ENCODE measurements around the gene MGAT4C. TPM values are rescaled to one million over a fixed set of nuclear protein-coding genes. Genes with fewer than 3 reads are reported as not detected.

Gene MGAT4C
- total and polyA plus RNA-seq, 2 donors (not counting 3 experiments of a cell fraction or from before 2014, with no cell fraction given), result not detected

DNA sequence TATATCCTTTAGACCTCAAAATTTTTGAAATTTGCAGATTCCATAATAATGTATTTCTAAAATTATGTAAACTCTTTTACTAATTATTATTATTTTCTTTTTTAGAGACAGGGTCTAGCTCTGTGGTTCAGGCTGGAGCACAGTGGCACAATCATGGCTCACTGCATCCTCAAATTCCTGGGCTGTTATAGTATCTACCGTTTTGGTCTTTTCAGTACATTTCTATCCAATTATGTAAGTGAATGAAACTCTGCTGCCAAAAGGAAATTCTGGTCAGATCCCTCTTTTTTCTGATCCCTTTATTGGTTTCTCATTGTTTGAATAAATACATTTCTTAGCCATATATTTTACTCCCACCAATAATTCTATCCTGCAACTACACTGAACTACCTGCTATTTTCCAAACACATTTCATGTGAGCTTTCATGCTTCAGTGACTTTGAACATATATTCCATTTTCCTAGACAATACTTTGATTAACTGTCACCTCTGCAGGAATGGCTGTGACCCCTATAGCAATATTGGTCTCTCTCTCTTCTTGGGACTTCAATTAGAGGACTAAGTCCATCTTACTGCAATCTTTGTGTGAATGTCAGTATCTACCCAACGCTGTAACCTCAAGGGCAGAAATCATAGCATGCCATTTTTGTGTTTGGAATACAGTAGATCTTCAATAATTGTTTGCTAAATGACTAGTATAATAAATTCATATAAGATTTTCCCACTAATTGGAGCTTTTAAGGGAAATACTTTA lies 198.9 kb downstream of the MGAT4C start:
- Histone ChIP-seq H2AFZ (ENCODE audit: low read depth, low read length) (no peak overlapping the region), H3K9me3 (replicated peaks; ENCODE audit: control insufficient read depth, insufficient read depth, low read length) (no peaks in the 10 kb centered on the region), H3K27ac (ENCODE audit: insufficient read depth, low read depth, low read length) (no peak overlapping the region), H4K20me1 (replicated peaks; ENCODE audit: control insufficient read depth, extremely low read depth, insufficient read depth, low read length) (no peaks in the 10 kb centered on the region), H3K79me2 (ENCODE audit: control insufficient read depth, insufficient read depth, low read length) (no peaks in the 10 kb centered on the region), H3K9ac (replicated peaks; ENCODE audit: extremely low read depth, insufficient read depth, low read length) (no peak overlapping the region), H3K9me1 (replicated peaks; ENCODE audit: control insufficient read depth, extremely low read depth, insufficient read depth, low read length) (no peaks in the 10 kb centered on the region), H3K27me3 (ENCODE audit: control insufficient read depth in 2 of 2, insufficient read depth in 2 of 2, low read length in 2 of 2) (no peaks in the 10 kb centered on the region), H3K4me3 (replicated peaks in 1 of 3; ENCODE audit: insufficient read depth in 1 of 3, low read depth in 1 of 3, low read length in 3 of 3) (no peak overlapping the region), H3K4me1 (ENCODE audit: control insufficient read depth, extremely low read depth, insufficient read depth, low read length) (no peaks in the 10 kb centered on the region), H3K36me3 (ENCODE audit: control insufficient read depth in 2 of 2, extremely low read depth in 1 of 2, insufficient read depth in 2 of 2, low read length in 2 of 2) (no peaks in the 10 kb centered on the region), H3K4me2 (ENCODE audit: insufficient read depth, low read length) (no peak overlapping the region)
- CTCF ChIA-PET, result no interaction called here
- TF ChIP-seq JUN (IDR thresholded peaks at IDR 0.05; ENCODE audit: borderline replicate concordance, insufficient read depth, insufficient read length, low read depth) (no peak), GATA2 (IDR thresholded peaks at IDR 0.05; ENCODE audit: insufficient read depth, insufficient read length, low read depth, low read length) (no peak), POLR2AphosphoS5 (IDR thresholded peaks at IDR 0.05; ENCODE audit: insufficient read depth, low read depth, low read length) (no peak), MYC (IDR thresholded peaks at IDR 0.05; ENCODE audit: low read depth, low read length) (no peak), POLR2A (IDR thresholded peaks at IDR 0.05; ENCODE audit: low read depth, low read length) (no peak), FOS (IDR thresholded peaks at IDR 0.05; ENCODE audit: borderline replicate concordance, insufficient read depth, low read length) (no peak), EZH2 (IDR thresholded peaks at IDR 0.05; ENCODE audit: borderline replicate concordance, low read depth, low read length, severe bottlenecking) (no peak)
- TF ChIP-seq, protein P1, sequence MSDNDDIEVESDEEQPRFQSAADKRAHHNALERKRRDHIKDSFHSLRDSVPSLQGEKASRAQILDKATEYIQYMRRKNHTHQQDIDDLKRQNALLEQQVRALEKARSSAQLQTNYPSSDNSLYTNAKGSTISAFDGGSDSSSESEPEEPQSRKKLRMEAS (IDR thresholded peaks at IDR 0.05; ENCODE audit: insufficient read depth, insufficient read length), result no peak
- TF ChIP-seq, protein P2, sequence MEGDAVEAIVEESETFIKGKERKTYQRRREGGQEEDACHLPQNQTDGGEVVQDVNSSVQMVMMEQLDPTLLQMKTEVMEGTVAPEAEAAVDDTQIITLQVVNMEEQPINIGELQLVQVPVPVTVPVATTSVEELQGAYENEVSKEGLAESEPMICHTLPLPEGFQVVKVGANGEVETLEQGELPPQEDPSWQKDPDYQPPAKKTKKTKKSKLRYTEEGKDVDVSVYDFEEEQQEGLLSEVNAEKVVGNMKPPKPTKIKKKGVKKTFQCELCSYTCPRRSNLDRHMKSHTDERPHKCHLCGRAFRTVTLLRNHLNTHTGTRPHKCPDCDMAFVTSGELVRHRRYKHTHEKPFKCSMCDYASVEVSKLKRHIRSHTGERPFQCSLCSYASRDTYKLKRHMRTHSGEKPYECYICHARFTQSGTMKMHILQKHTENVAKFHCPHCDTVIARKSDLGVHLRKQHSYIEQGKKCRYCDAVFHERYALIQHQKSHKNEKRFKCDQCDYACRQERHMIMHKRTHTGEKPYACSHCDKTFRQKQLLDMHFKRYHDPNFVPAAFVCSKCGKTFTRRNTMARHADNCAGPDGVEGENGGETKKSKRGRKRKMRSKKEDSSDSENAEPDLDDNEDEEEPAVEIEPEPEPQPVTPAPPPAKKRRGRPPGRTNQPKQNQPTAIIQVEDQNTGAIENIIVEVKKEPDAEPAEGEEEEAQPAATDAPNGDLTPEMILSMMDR (IDR thresholded peaks at IDR 0.05; ENCODE audit: extremely low read depth in 1 of 2, insufficient read depth in 1 of 2, low read depth in 1 of 2, low read length in 2 of 2), result no peak
- POLR2A ChIA-PET, result no interaction called here
- FAIRE-seq (no peak), DNase-seq (ENCODE audit: low read depth, low spot score) (no peak)
- dilution Hi-C loops (cut with MboI; ENCODE audit: extremely low pct_ligation_motif_present, low sequenced_read_pairs), result no loop called here
- intact Hi-C loops (cut with micrococcal nuclease), result no loop called here
- no TSS peak for BruUV-seq (replicated peaks)

Measured in endothelial cell of umbilical vein (primary cell).